Nephron (organoid): Measurements from ENCODE around the gene ABCA9.
"Not testable (repeated sequence)": the region's sequence is repeated elsewhere in the genome, so short reads cannot be mapped to it uniquely, and the experiment has no call there.

ENCODE experiments used
- H3K27ac Mint-ChIP-seq, 3 experiments: 2 replicates each; pipeline ENCODE4 v1.8.0; 2020; ENCODE audit warnings: mixed read lengths in 3 of 3, mild to moderate bottlenecking in 2 of 3, moderate library complexity in 1 of 3
- H3K27me3 Mint-ChIP-seq: 2 replicates; pipeline ENCODE4 v1.8.0; 2021; ENCODE audit warnings: low read depth, mild to moderate bottlenecking, moderate library complexity, mixed read lengths
- H3K36me3 Mint-ChIP-seq: 2 replicates; pipeline ENCODE4 v1.8.0; 2020; ENCODE audit warnings: low read depth, mixed read lengths
- H3K4me1 Mint-ChIP-seq: 2 replicates; pipeline ENCODE4 v1.8.0; 2020; ENCODE audit warnings: mixed read lengths
- H3K4me3 Mint-ChIP-seq, 3 experiments: 2 replicates each; pipeline ENCODE4 v1.8.0; 2020; ENCODE audit warnings: mild to moderate bottlenecking in 3 of 3, mixed read lengths in 3 of 3, moderate library complexity in 2 of 3
- H3K9me3 Mint-ChIP-seq: 2 replicates; pipeline ENCODE4 v1.8.0; 2020; ENCODE audit warnings: mixed read lengths
- TF ChIP-seq, protein P1 (sequence below), 3 experiments: fragments of 200-600 bp; sonication (generic); IDR thresholded peaks; one replicate each; pipeline ENCODE4 v1.5.0; 2021; ENCODE audit warnings: antibody characterized with exemption in 3 of 3; ENCODE audit not compliant: unreplicated experiment in 3 of 3

ABCA9 gene

DNA sequence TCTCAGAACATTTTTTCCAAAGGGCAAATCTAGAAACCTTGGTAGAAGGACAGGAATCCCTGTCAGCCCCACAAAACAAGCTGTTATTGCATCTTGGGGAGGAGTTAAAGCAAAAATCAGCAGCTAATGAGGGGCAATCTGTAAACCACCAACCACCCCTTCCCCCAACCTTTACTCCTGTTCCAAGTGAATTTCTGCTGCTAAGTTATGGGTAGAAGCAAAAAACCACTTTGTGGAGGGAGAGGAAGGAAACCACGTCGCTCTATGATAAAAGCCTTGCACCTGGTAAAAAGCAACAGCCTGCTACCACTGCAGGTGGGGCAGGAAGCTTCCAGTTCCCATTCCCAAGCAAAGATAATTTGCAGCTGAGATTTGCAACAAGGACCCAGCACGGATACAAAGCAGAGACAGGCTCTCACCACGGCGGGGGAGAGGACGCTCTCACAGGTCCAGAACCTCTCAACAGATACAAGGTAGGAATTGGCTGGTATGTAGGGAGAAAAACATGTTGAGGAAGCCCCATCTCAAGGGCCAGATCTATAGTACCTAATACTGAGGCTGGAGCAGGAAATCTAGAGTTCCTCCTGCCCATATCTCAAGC, 116.2 kb downstream of the ABCA9 start:
- Mint-ChIP-seq H3K4me3 (peak overlapping the region in 2 of 3 experiments; percentile 14 to 43), H3K27me3 (no peaks in the 10 kb centered on the region), H3K36me3 (no peaks in the 10 kb centered on the region), H3K9me3 (no peaks in the 10 kb centered on the region), H3K4me1 (no peaks in the 10 kb centered on the region), H3K27ac (no peak overlapping the region)
- TF ChIP-seq, protein P1, sequence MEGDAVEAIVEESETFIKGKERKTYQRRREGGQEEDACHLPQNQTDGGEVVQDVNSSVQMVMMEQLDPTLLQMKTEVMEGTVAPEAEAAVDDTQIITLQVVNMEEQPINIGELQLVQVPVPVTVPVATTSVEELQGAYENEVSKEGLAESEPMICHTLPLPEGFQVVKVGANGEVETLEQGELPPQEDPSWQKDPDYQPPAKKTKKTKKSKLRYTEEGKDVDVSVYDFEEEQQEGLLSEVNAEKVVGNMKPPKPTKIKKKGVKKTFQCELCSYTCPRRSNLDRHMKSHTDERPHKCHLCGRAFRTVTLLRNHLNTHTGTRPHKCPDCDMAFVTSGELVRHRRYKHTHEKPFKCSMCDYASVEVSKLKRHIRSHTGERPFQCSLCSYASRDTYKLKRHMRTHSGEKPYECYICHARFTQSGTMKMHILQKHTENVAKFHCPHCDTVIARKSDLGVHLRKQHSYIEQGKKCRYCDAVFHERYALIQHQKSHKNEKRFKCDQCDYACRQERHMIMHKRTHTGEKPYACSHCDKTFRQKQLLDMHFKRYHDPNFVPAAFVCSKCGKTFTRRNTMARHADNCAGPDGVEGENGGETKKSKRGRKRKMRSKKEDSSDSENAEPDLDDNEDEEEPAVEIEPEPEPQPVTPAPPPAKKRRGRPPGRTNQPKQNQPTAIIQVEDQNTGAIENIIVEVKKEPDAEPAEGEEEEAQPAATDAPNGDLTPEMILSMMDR (IDR thresholded peaks at IDR 0.05; ENCODE audit: unreplicated experiment in 3 of 3): no peak

DNA sequence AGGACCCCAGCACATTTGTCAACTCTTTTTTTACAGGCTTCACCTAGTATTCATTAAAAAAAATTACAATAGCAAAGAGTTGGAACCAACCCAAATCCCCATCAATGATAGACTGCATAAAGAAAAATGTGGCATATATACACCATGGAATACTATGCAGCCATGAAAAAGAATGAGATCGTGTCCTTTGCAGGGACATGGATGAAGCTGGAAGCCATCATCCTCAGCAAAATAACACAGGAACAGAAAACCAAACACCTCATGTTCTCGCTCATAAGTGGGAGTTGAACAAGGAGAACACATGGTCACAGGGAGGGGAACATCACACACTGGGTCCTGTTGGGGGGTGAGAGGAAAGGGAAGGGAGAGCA, 116.9 kb downstream of the ABCA9 start:
- H3K27ac Mint-ChIP-seq, H3K4me1 Mint-ChIP-seq, H3K27me3 Mint-ChIP-seq, H3K4me3 Mint-ChIP-seq, H3K9me3 Mint-ChIP-seq, H3K36me3 Mint-ChIP-seq: not testable (repeated sequence)

DNA sequence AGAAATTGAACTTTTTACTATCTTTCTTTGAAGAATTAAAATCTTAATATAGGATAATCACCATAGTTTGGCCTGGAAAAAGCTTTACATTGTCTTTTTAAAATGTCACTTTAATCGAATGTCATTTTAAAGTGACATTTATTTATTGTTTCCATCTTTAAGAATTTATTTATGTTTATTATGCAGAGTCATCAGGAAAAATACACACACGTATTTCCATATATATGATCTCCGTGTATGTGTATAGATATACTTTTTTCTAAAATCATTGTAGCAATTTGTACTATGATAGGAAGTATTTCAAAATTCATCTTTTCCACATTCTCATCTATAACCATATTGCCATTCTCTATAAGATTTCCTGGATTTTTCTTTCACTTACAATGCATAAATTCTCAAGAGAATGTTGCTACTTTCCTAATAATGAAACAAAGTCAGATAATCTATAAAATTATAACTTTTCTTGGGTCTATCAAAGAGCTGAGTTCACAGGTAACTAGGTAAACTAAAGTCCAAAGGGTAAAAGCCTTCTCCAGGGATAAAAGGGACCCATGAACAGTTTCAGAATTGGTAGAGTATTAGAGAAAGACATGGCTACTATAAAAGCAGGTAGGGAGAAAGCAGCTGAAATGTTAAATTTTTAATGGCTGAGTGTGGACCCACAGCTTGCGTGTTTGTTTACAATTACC, 117.5 kb downstream of the ABCA9 start:
- Mint-ChIP-seq H3K27ac (no peak overlapping the region), H3K9me3 (no peaks in the 10 kb centered on the region), H3K4me3 (no peak overlapping the region), H3K36me3 (no peaks in the 10 kb centered on the region), H3K4me1 (no peaks in the 10 kb centered on the region), H3K27me3 (no peaks in the 10 kb centered on the region)
- TF ChIP-seq, protein P1 (IDR thresholded peaks at IDR 0.05; ENCODE audit: unreplicated experiment in 3 of 3): no peak

DNA sequence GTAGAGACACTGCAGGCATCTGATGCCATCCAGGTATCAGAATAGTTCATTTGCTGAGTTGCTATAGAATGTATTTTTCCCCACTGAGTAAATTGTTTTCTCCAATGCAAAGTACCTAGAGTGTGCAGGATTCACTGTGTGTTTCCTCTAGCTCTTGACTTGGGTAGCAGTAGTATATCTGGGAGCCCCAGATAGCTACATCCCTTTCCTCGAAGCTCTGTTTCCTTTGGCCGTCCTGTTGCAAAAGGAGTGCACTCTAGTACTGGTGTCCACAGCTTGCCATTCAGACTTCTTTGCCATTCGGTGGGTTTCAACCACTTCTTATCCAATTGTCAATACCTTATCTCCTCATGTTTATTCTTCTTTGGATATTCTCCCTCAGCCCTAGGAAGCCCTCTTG, 118.3 kb downstream of the ABCA9 start:
- Mint-ChIP-seq H3K27ac (no peak overlapping the region), H3K36me3 (no peaks in the 10 kb centered on the region), H3K9me3 (no peaks in the 10 kb centered on the region), H3K4me3 (no peak overlapping the region), H3K4me1 (no peaks in the 10 kb centered on the region), H3K27me3 (no peaks in the 10 kb centered on the region)
- TF ChIP-seq, protein P1 (IDR thresholded peaks at IDR 0.05; ENCODE audit: unreplicated experiment in 3 of 3): no peak

DNA sequence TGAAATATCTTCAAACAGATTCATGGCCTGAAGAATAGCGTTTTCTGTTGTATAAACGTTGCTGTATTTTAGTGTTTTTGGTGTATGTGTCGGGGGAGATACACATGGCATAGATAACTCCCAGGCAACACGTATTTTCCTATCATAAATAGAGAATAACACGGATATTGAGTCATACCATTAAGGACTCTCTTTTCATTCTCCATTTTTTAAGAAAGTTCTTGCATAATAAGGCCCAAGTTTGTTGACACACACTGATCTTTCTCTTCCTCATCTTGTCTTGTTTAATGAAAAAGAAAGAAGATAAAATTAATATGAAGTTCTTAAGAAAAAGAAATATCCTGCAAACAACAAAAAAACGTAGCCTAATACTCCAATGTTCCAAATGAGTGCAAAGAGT, 119.0 kb downstream of the ABCA9 start:
- H3K4me3 Mint-ChIP-seq: no peak overlapping the region
- no peaks in the 10 kb centered on the region for H3K36me3 Mint-ChIP-seq
- no peaks in the 10 kb centered on the region for H3K4me1 Mint-ChIP-seq
- H3K9me3 Mint-ChIP-seq: no peaks in the 10 kb centered on the region
- H3K27ac Mint-ChIP-seq: no peak overlapping the region
- TF ChIP-seq, protein P1 (IDR thresholded peaks at IDR 0.05; ENCODE audit: unreplicated experiment in 3 of 3): no peak
- no peaks in the 10 kb centered on the region for H3K27me3 Mint-ChIP-seq

DNA sequence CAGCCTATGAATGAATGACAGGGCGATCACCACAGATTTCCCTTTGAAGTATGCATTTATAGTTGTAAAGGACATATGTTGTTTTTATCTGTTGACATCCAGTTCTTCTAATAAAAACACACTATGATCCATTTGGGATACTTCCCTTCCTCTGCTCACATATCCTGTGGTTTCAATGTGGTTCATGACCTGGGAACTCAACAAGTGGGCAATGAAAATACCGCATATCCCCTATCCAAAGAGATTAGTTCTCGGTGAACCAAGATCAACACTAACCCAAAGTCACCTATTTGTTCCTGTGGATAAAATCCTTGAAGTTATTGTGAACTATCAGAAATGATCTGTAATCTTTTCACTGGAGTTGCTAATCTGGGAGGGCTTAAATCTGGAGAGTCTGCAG, 121.5 kb downstream of the ABCA9 start:
- TF ChIP-seq, protein P1 (IDR thresholded peaks at IDR 0.05; ENCODE audit: unreplicated experiment in 3 of 3): no peak
- no peak overlapping the region for H3K27ac Mint-ChIP-seq
- H3K4me1 Mint-ChIP-seq: no peaks in the 10 kb centered on the region
- H3K9me3 Mint-ChIP-seq: no peaks in the 10 kb centered on the region
- no peaks in the 10 kb centered on the region for H3K27me3 Mint-ChIP-seq
- no peaks in the 10 kb centered on the region for H3K36me3 Mint-ChIP-seq
- no peak overlapping the region for H3K4me3 Mint-ChIP-seq
